Liver (tissue), 9 donors: ENCODE measurements around the gene ZNF493. TPM values are rescaled to one million over a fixed set of nuclear protein-coding genes. Genes with fewer than 3 reads are reported as not detected.

Experiments
- DNase-seq: peaks from one replicate; pipeline ENCODE4 v3.0.0-alpha.2; 2017; ENCODE audit warnings: low spot score
- H3K27ac ChIP-seq, 2 donors: one replicate each; pipeline ENCODE4 v1.7.0; 2013; ENCODE audit warnings: inconsistent platforms in 2 of 2, low read length in 2 of 2, control low read depth in 1 of 2, low read depth in 1 of 2, mild to moderate bottlenecking in 1 of 2
- H3K27me3 ChIP-seq, 4 donors: one replicate each; pipeline versions ENCODE4 v1.6.1 to v1.7.0; 2013; ENCODE audit warnings: low read length in 3 of 4, inconsistent platforms in 1 of 4, mild to moderate bottlenecking in 1 of 4, moderate library complexity in 1 of 4; ENCODE audit not compliant: control insufficient read depth in 4 of 4, insufficient read depth in 4 of 4
- H3K36me3 ChIP-seq, 4 donors: one replicate each; pipeline versions ENCODE4 v1.6.1 to v1.7.0; 2013; ENCODE audit warnings: low read length in 3 of 4, mild to moderate bottlenecking in 3 of 4, low read depth in 1 of 4, moderate library complexity in 1 of 4; ENCODE audit not compliant: control insufficient read depth in 4 of 4, insufficient read depth in 3 of 4
- H3K4me1 ChIP-seq, 4 donors: one replicate each; pipeline versions ENCODE4 v1.6.1 to v1.7.0; 2013; ENCODE audit warnings: low read length in 3 of 4, mild to moderate bottlenecking in 3 of 4, moderate library complexity in 1 of 4; ENCODE audit not compliant: control insufficient read depth in 4 of 4, insufficient read depth in 4 of 4
- H3K4me3 ChIP-seq, 3 donors: one replicate each; pipeline versions ENCODE4 v1.6.1 to v1.7.0; 2013; ENCODE audit warnings: low read length in 3 of 3, control low read depth in 1 of 3, low read depth in 1 of 3, mild to moderate bottlenecking in 1 of 3
- H3K9ac ChIP-seq, 2 donors: one replicate each; pipeline ENCODE4 v1.7.0; 2013; ENCODE audit warnings: low read length in 2 of 2, mild to moderate bottlenecking in 2 of 2, moderate library complexity in 2 of 2, control low read depth in 1 of 2, low read depth in 1 of 2
- H3K9me3 ChIP-seq, 4 donors: one replicate each; pipeline versions ENCODE4 v1.6.1 to v1.7.0; 2013; ENCODE audit warnings: low read length in 3 of 4; ENCODE audit not compliant: control insufficient read depth in 4 of 4
- EGR1 ChIP-seq, 2 donors: IDR thresholded peaks; 2 replicates each; pipeline ENCODE4 v1.6.1; 2016 to 2018; ENCODE audit warnings: antibody characterized with exemption in 2 of 2, low read depth in 2 of 2
- FOXA1 ChIP-seq: IDR thresholded peaks from 2 replicates; pipeline ENCODE4 v1.6.1; 2016; ENCODE audit warnings: antibody characterized with exemption
- FOXA2 ChIP-seq: IDR thresholded peaks from 2 replicates; pipeline ENCODE4 v1.6.1; 2016; ENCODE audit warnings: antibody characterized with exemption
- HNF4A ChIP-seq, 2 donors: conservative IDR thresholded peaks; 2 replicates each; pipeline ENCODE4 v1.6.1; 2016; ENCODE audit warnings: antibody characterized with exemption in 2 of 2, mild to moderate bottlenecking in 2 of 2
- HNF4G ChIP-seq: IDR thresholded peaks from 2 replicates; pipeline ENCODE4 v1.6.1; 2016; ENCODE audit warnings: antibody characterized with exemption
- NR2F2 ChIP-seq: IDR thresholded peaks from 2 replicates; pipeline ENCODE4 v1.6.1; 2016; ENCODE audit warnings: antibody characterized with exemption
- RAD21 ChIP-seq, 2 donors: IDR thresholded peaks; 2 replicates each; pipeline ENCODE4 v1.6.1; 2016; ENCODE audit warnings: antibody characterized with exemption in 2 of 2, mild to moderate bottlenecking in 2 of 2
- REST ChIP-seq: IDR thresholded peaks from 2 replicates; pipeline ENCODE4 v1.6.1; 2016; ENCODE audit warnings: antibody characterized with exemption, mild to moderate bottlenecking
- RXRA ChIP-seq, 2 donors: IDR thresholded peaks; 2 replicates each; pipeline ENCODE4 v1.6.1; 2017 to 2018; ENCODE audit warnings: antibody characterized with exemption in 2 of 2, mild to moderate bottlenecking in 1 of 2
- SP1 ChIP-seq: IDR thresholded peaks from 2 replicates; pipeline ENCODE4 v1.6.1; 2018; ENCODE audit warnings: antibody characterized with exemption, mild to moderate bottlenecking
- TAF1 ChIP-seq: conservative IDR thresholded peaks from 2 replicates; pipeline ENCODE4 v1.6.1; 2016; ENCODE audit warnings: antibody characterized with exemption, mild to moderate bottlenecking
- YY1 ChIP-seq: IDR thresholded peaks from 2 replicates; pipeline ENCODE4 v1.6.1; 2016; ENCODE audit warnings: antibody characterized with exemption, mild to moderate bottlenecking
- WGBS: extraction: QIAGEN DNeasy Blood & Tissue Kit; methylation state at CpG from one replicate; pipeline ENCODE4 v1.1.7; 2013; 5-methylcytosine and 5-hydroxymethylcytosine counted together
- polyA plus RNA-seq, 2 donors: library from polyadenylated mRNA; stranded (reverse) in 1 of 2; unstranded in 1 of 2; fragments of 200-250 nt in 1 of 2; fragments of >200 nt in 1 of 2; fragmentation: Nextera tagmentation in 1 of 2; extraction: Ambion mirVana in 1 of 2; gene quantifications; one replicate each; pipeline versions ENCODE4 v1.2.1 to v1.2.3, GENCODE V29; 2013 to 2015
- total RNA-seq, 2 donors: library from RNA; depleted of rRNA; stranded (reverse); fragments of >200 nt; gene quantifications; one replicate each; pipeline ENCODE4 v1.2.3, GENCODE V29; 2014
- TF ChIP-seq, protein P1 (sequence below): IDR thresholded peaks from 2 replicates; pipeline ENCODE4 v1.6.1; 2016; ENCODE audit warnings: antibody characterized with exemption
- TF ChIP-seq, protein P2 (sequence below): fragments of 150-350 bp; IDR thresholded peaks from 2 replicates; pipeline ENCODE4 v1.5.1; 2017; ENCODE audit warnings: improper control_type of control experiment, low read depth, low read length; ENCODE audit not compliant: missing input control
- TF ChIP-seq, protein P3 (sequence below): IDR thresholded peaks from 2 replicates; pipeline ENCODE4 v1.6.1; 2016; ENCODE audit warnings: antibody characterized with exemption
- TF ChIP-seq, protein P4 (sequence below): IDR thresholded peaks from 2 replicates; pipeline ENCODE4 v1.6.1; 2016; ENCODE audit warnings: antibody characterized with exemption
- donor health status: healthy.
- donor health status: healthy.
- donor health status: healthy.
- donor health status: healthy.
- donor health status: healthy.

ZNF493 gene
- total and polyA plus RNA-seq, 4 donors = 1.2 to 15.4 (median 9.6) TPM

DNA sequence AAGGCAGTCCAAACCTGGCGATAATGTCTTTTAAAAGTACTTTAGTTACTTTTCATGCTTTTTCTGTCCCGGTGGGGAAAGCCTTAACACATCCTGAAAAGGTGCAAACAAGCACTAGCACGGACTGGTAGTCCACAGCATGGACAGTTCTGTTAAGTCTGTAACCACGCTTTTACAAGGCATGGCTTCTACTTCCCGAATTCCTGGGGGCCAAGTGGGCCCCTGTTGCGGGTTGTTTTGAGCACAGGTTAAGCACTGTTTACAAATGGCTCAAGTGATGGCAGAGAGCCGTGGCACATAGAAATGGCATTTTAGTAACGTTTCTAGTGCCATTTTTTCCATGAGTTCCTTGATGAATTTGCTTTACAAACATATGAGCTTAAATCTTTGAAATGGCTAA is 37.6 kb downstream of the ZNF493 start:
- H3K4me1 ChIP-seq = no peaks in the 10 kb centered on the region
- no peak overlapping the region for H3K27ac ChIP-seq
- DNase-seq = no peak
- H3K4me3 ChIP-seq = peak overlapping the region in 1 of 3 donors; percentile 7
- H3K9me3 ChIP-seq = peaks cover 24 to 59% (median 32%) of the 10 kb centered on the region in 4 donors
- TF ChIP-seq TAF1 = no peak
- TF ChIP-seq, protein P1, sequence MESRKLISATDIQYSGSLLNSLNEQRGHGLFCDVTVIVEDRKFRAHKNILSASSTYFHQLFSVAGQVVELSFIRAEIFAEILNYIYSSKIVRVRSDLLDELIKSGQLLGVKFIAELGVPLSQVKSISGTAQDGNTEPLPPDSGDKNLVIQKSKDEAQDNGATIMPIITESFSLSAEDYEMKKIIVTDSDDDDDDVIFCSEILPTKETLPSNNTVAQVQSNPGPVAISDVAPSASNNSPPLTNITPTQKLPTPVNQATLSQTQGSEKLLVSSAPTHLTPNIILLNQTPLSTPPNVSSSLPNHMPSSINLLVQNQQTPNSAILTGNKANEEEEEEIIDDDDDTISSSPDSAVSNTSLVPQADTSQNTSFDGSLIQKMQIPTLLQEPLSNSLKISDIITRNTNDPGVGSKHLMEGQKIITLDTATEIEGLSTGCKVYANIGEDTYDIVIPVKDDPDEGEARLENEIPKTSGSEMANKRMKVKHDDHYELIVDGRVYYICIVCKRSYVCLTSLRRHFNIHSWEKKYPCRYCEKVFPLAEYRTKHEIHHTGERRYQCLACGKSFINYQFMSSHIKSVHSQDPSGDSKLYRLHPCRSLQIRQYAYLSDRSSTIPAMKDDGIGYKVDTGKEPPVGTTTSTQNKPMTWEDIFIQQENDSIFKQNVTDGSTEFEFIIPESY = no peak
- no peaks in the 10 kb centered on the region for H3K27me3 ChIP-seq
- 85% methylated on average over 8 of the region's 8 CpGs for WGBS
- no peaks in the 10 kb centered on the region for H3K36me3 ChIP-seq
- H3K9ac ChIP-seq = no peak overlapping the region

DNA sequence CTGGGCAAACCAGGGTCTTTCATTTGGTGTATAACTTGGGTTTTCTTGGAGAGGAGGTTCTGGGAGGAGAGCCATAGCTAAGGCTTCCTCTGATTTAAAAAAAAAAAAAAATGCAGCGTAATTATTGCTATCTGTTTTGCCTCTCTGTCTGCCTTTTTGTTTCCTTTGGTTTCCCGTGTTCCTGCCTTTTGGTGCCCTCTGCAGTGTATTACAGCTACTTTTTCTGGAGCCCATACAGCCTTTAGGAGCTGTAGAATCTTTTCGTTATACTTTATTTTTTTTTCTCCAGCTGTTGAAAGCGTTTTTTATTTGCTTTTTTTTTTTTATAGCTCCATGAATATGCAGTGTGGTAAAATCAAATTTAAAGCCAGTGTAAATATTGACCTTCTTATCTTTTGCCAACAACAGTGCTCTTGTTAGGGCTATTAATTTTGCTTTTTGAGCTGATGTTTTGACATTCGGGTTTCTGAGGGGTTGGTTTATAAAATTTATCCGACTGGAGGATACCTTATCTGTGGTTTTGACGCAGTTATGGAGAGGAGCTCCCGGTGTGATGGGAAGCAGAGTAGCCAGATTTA is 38.1 kb downstream of the ZNF493 start:
- Histone ChIP-seq H3K4me3 (no peak overlapping the region), H3K9ac (no peak overlapping the region), H3K9me3 (peaks cover 26 to 59% (median 35%) of the 10 kb centered on the region in 4 donors), H3K27me3 (no peaks in the 10 kb centered on the region), H3K4me1 (no peaks in the 10 kb centered on the region), H3K27ac (no peak overlapping the region), H3K36me3 (no peaks in the 10 kb centered on the region)
- DNase-seq = no peak
- WGBS = 73% methylated on average over 8 of the region's 8 CpGs
- TF ChIP-seq, protein P1 = no peak
- TF ChIP-seq YY1 (no peak), HNF4G (no peak), TAF1 (no peak), NR2F2 (no peak), RXRA (IDR thresholded peaks at IDR 0.05) (no peak), SP1 (no peak), RAD21 (IDR thresholded peaks at IDR 0.05) (no peak), EGR1 (IDR thresholded peaks at IDR 0.05; ENCODE audit: low read depth in 2 of 2) (no peak), HNF4A (conservative IDR thresholded peaks at IDR 0.05) (no peak), FOXA2 (no peak), REST (no peak), FOXA1 (no peak)
- TF ChIP-seq, protein P2, sequence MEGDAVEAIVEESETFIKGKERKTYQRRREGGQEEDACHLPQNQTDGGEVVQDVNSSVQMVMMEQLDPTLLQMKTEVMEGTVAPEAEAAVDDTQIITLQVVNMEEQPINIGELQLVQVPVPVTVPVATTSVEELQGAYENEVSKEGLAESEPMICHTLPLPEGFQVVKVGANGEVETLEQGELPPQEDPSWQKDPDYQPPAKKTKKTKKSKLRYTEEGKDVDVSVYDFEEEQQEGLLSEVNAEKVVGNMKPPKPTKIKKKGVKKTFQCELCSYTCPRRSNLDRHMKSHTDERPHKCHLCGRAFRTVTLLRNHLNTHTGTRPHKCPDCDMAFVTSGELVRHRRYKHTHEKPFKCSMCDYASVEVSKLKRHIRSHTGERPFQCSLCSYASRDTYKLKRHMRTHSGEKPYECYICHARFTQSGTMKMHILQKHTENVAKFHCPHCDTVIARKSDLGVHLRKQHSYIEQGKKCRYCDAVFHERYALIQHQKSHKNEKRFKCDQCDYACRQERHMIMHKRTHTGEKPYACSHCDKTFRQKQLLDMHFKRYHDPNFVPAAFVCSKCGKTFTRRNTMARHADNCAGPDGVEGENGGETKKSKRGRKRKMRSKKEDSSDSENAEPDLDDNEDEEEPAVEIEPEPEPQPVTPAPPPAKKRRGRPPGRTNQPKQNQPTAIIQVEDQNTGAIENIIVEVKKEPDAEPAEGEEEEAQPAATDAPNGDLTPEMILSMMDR = no peak
- TF ChIP-seq, protein P3, sequence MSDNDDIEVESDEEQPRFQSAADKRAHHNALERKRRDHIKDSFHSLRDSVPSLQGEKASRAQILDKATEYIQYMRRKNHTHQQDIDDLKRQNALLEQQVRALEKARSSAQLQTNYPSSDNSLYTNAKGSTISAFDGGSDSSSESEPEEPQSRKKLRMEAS = no peak
- TF ChIP-seq, protein P4, sequence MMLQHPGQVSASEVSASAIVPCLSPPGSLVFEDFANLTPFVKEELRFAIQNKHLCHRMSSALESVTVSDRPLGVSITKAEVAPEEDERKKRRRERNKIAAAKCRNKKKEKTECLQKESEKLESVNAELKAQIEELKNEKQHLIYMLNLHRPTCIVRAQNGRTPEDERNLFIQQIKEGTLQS = no peak
